HG02852 (cell line): ENCODE results near the gene ENKD1.
A peak's percentile ranks its signal among the peaks of the same experiment; 100 is the strongest.
"Not testable (repeated sequence)": the region's sequence is repeated elsewhere in the genome, so short reads cannot be mapped to it uniquely, and the experiment has no call there.

ENCODE experiments used
- ATAC-seq: cut with Tn5 transposase; IDR thresholded peaks from one replicate; pipeline ENCODE4 v1.9.1; 2021; ENCODE audit warnings: mild to moderate bottlenecking, moderate library complexity; ENCODE audit not compliant: unreplicated experiment

ENKD1 gene, protein sequence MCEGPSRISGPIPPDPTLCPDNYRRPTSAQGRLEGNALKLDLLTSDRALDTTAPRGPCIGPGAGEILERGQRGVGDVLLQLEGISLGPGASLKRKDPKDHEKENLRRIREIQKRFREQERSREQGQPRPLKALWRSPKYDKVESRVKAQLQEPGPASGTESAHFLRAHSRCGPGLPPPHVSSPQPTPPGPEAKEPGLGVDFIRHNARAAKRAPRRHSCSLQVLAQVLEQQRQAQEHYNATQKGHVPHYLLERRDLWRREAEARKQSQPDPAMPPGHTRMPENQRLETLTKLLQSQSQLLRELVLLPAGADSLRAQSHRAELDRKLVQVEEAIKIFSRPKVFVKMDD

DNA sequence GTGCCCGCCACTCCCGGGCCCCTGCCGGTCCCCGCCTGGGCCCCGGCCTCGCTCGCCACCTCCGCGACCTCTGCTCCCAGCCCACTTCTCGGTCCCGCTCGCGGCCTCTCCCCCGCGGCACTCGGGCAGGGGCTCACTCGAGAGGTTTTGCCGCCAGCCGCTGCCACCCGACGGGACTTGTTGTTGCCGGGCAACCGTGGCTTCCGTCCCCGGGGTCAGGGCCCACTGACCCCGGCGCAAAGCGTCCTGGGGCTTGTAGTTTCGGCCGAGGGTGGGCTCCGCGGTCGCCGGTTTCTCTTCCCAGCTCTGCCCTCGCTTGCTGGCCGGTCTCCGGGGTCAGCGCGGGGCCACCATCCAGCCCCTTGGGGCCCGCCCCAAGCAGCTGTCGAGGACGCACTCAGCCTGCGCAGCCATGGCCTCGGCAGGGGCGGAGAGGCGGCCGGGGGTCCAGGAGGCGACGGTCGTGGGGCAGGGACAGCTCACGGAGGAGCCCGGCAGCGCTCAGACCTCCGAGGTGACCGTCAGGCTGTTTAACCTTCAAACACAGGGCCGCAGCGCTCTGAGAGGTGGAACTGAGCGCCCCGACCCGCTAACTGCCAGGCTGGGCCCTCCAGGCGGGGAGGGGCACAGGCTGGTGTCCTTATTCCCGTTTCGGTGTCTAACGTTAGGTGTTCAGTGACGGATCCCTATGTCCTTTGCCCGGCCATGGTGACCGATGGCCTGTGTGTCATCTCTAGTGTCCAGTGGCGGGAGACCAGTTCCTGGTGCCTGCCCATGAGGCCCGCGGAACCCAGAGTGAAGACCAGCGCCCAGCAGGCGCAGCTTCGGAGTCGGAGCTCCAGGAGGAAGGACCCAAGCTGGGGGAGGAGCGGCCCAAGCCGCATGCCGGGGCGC is at the start of gene ENKD1, which contains the start of gene C16orf86:
Gene ENKD1, minus strand, starts transcription at position 192 of the 894 bp plus-strand sequence. CDS start 308 bp downstream, outside the sequence.
Gene C16orf86, plus strand, starts transcription at position 256 of the 894 bp plus-strand sequence. Its CDS starts 157 bp downstream, at position 413.
- ATAC-seq: peak; percentile 55

DNA sequence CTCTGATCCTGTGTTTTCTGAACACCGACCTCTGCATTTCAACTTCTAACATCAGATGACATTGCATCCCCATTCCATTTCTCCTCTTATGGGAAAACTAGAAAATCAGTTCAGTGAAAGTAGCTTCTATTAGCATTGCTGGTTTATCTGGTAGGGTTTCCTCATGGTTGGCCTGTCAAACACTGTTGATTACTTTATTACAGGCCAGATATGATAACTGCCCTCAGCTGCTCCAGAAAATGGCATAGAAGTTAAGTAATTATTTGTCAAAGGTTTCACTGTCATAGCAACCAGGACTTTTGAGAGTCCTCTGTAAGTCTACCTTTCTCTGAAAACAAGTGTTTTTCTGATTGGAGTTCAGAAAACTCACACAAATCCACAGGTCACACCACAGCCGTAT is 49.5 kb upstream of the ENKD1 start:
- no peak for ATAC-seq

DNA sequence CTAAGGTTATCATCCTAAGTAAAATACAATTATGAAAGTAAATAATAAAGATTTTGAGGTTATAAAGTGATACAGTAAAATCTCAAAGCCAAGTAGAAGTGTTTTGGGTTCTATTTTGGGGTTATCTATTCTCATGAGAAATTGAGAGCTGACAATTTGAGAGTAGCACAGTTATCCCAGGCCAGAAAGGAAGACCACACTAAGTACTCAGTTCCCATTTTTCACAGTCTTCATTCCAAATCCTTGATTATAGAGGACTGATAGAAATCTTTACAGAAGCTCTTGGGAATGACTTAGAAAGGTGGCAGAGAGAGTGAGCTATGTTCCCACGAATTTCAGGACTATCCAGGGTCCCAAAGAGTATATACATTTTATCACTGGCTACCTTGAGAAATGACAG is 48.0 kb upstream of the ENKD1 start:
- ATAC-seq: no peak

DNA sequence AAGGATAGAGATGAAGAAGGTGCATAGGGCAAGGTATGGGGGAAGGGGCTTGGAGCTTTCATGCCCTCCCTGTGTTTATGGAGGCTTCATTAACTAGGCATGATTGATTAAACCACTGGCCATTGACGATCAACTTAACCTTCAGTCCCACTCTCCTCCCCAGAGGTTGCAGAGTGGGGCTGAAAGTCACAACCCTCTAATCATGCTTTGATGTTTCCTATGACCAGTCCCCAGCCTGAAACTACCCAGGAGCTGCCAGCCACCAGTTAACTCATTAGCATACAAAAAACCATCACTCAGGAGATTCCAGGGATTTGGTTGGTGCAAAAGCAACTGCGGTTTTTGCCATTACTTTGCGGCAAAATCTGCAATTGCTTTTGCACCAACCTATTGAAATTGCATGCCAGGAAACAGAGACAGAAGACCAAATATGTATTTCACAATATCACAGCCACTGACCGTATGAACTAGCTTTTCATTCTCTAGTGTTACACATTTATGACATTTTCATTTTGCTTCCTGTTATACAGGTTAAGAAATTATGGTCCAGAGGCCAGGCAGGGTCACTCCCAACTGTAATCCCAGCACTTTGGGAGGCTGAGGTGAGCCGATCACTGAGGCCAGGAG is 47.2 kb upstream of the ENKD1 start:
- no peak for ATAC-seq

DNA sequence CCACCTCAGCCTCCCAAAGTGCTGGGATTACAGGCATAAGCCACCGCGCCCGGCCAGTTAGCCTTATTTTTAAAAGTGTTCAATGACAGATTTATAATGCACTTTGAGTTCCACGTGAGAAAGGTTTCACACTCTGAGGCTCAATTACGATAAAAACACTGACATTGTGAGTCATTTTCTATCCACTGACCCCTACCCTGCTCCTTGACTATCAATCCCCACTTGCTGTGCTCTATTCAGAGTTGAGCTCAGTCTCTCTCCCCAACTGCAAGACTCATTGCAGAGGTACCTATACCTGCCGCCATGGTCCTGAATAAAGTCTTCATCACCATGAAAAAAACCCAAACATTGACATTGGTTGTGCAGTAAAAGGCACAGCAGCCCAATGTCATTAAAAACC is 44.1 kb upstream of the ENKD1 start:
- no peak for ATAC-seq

DNA sequence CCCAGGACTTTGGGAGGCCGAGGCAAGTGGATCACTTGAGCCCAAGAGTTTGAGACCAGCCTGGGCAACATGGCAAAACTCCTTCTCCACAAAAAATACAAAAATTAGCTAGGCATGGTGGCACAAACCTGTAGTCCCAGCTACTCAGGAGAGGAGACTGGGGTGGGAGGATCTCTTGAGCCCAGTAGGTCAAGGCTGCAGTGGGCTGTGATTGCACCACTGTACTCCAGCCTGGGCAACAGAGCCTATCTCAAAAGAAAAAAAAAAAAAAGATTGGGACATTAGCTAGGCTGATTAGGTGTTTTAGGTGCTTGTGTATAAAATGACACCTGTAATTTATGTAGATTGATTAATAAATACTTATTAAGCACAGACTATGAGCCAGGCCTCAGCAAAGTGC is 42.5 kb upstream of the ENKD1 start:
- ATAC-seq: no peak

DNA sequence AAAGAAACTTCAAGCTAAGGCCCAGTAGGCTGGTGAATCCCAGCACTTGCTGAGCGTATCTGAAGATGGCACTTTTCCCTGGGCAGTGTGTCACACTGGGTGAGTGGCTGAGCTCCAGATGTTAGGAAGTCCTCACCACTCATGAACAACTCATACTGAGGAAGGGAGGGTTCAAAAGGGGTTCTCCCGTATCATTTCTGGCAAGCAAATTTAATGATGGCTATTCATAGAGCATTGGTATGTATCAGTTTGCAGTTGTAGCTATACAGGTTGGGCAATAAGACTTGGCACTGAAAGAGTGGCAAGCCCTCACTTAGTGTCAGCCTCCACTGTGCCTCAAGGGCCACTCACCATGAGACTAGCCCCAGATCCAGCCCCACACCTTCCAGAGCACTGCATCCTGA is 41.8 kb upstream of the ENKD1 start:
- no peak for ATAC-seq

DNA sequence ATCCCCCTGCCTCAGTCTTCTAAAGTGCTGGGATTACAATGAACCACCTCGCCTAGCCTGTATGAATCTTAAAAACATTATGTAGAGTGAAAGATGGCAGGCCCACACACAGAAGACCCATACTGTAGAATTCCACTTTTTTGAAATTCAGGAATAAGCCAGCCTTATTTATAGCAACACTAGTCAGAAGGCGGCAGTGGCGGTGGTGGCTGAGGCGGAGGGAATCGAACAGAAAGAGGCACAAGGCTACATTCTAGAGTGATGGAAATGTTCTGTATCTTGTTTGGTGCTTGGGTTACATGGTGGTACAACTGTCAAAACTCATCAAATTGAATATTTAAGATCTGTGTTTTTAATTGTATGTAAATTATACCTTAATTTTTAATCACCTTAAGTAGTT is 41.2 kb upstream of the ENKD1 start:
- ATAC-seq: no peak

DNA sequence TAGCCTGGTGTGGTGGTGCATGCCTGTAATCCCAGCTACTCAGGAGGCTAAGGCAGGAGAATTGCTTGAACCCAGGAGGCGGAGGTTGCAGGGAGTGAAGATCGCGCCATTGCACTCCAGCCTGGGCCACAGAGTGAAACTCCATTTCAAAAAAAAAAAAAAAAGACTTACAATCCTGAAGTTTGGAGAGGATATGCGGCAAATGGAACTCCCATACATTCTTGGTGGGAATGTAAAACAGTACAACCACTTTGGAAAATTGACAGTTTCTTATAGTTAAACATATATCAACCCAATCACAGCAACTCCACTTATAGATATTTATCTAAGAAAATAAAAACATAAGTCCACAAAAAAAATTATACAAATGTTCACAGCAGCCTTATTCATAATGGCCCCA is 40.7 kb upstream of the ENKD1 start:
- ATAC-seq: no peak

DNA sequence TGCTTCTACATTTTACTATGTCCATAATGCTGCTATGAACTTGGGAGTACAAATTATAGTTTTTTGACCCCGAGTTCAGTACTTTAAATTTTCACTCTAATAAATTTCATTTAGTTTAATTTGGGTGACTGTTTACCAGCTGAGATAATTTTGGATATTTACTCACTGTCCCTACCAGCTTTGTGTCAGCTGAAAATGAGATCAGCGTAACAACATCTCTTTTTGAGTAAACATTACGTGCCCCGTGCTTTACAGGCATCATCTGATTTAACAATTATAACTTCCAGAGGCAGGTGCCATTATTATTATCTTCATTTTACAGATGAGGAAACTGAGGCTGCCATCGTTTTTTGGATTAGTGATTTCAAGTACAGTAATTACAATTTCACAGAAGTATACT is 37.6 kb upstream of the ENKD1 start:
- no peak for ATAC-seq

DNA sequence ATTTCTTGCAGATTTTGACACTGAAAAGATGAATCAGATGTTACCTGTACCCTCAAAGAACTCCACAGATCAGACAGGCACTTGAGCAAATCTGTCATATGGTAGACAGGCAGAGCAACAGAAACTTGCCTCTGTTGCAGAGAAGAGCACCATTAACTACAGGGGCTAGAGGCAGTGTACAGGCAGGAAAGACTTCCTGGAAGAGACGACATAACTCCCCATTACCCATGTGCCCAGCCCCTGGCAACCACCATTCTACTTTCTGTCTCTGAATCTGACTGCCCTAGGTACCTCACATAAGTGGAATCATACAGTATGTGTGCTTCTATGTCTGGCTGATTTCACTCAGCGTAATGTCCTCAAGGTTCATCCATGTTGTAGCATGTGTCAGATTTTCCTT is 37.1 kb upstream of the ENKD1 start:
- no peak for ATAC-seq

DNA sequence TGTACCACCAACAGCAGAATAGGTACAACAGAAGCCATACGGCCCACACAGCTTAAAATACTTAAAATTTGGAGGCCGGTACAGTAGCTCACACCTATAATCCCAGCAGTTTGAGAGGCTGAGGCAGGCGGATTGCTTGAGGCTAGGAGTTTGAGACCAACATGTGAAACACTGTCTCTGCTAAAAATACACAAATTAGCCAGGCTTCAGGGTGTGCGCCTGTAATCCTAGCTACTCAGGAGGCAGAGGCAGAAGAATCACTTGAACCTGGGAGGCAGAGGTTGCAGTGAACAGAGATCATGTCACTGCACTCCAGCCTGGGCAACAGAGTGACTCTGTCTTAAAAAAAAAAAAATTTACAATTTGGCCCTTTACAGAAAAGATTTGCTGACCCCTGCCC is 35.6 kb upstream of the ENKD1 start:
- no peak for ATAC-seq

DNA sequence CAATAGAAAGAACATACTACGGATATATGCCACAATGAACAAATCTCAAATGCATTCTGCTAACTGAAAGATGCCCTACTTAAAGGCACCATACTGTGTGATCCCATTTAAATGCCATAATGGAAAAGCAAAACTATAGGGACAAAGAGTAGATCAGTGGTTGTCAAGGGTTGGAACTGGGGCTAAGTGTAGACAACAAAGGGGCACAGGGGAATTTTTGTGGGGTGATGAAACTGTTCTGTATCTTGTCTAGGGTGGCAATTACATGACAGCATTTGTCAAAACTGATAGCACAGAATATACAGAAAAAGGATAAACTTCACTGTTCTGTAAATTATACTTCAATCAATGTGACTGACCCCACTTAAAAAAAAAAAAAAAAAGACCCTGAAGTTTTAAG is 34.9 kb upstream of the ENKD1 start:
- ATAC-seq: no peak

DNA sequence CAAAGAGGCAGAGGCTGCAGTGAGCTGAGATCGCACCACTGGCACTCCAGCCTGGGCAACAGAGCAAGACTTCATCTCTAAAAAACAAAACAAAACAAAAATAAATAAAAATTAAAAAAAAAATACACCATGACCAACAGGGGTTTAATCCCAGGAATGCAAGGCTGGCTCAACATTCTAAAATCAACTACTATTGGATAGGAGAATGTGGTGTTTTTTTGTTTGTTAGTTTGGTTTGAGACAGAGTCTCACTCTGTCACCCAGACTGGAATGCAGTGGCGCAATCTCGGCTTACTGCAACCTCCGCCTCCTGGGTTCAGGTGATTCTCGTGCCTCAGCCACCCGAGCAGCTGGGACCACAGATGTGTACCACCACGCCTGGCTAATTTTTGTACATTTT is 32.7 kb upstream of the ENKD1 start:
- ATAC-seq: no peak

DNA sequence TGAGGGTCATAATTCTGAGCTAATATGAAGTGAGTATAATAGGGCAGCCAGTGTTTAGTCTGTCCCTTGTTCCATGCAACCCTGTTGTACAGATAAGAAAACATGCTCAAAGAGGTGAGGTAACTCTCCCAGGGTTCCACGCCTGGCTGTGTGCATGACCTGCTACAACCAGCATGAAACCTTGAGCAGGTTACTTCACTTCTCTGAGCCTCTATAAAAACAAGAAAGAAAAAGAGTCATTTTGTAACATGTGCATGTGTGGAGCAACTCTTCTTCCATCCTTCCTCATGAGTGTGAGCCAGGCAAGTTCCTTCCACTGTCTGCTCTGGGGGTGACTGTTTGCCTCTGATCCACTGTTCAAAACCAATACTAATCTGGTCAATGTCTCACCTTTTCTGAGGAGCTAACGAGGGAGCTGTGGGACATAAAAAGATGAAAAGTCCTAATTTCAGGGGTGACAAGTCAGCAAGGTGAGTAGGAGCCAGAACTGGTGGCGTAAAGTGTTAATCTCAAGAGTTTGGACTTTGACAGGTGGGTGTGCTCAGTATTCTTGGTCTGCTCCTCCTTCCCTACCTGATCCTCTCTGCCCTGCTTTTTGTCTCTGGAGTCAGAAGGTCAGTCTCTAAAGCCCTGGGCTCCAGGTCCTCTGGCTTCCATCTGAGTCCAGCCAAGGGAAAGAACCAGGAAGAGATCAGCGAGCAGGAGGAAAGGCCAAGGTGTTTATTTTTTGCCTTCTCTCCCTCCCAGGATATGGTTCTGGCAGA is 31.1 kb upstream of the ENKD1 start:
- ATAC-seq: no peak

DNA sequence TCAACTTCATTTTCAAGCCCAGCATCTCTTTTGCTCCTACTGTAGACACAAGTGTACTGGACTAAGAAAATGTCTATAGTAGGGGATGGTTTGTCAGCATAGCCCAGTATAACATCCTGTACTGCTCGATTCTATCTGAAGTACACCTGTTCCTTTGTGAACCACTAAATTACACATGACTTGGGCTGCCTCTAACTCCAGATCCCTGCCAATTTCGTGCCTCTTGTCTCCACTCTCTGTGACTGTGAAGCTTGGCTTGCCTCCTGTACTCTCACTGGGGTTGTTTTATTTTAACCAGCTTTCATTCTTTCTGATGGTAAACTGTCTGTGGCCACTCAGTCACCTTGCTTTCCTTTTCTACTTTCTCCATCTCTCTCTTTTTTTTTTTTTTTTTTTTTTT is 28.1 kb upstream of the ENKD1 start:
- no peak for ATAC-seq

DNA sequence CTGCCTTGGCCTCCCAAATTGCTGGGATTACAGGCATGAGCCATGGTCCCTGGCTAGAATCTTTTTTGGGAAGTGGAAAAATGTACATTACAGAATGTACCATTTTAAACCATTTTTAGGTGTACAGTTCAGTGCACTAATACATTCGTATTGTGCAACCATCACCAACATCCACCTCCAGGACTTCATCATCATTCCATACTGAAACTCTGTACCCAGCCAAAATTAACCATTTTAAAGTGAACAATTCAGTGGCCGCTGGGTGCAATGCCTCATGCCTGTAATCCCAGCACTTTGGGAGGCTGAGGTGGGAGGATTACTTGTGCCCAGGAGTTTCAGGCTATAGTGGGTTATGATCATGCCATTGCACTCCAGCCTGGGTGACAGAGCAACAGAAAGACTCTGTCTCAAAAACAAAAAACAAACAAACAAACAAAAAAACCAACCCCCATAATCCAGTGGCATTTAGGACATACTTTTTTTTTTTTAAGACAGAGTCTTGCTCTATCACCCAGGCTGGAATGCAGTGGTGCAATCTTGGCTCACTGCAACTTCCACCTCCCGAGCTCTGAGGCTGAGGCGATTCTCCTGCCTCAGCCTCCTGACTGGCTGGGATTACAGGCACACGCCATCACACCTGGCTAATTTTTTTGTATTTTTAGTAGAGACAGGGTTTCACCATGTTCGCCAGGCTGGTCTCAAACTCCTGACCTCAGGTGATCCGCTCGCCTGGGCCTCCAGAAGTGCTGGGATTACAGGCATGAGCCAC is 27.2 kb upstream of the ENKD1 start:
- not testable (repeated sequence) for ATAC-seq

DNA sequence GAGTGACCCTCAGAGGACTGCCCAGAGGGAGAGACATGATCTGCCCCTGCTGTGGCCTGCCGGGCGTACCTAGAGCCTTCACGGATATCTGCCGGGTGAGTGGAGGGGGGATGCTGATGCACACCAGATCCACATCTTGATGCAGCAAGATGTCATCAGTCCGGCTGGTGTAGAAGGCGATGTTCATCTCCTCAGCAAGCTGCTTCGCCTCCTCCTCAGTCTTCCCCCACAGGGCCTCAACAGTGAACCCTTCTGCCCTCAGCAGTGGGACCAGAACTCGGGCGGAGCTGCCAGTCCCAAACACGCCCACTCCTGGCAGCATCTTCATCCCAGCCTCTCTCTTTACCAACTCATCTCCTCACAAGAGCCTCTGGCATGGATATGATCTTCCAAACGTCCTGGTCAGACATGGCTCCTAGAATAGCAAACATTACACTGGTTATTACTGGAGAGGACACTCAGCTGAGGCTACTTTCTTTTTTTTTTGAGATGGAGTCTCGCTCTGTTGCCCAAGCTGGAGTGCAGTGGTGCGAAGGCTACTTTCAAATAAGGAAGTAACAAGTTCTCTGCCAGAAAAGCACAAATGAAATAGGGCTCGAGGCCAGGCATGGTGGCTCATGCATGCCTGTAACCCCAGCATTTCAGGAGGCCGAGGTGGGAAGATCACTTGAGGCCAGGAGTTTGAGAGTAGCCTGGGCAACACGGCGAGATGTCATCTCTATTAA is 19.0 kb upstream of the ENKD1 start:
- no peak for ATAC-seq

DNA sequence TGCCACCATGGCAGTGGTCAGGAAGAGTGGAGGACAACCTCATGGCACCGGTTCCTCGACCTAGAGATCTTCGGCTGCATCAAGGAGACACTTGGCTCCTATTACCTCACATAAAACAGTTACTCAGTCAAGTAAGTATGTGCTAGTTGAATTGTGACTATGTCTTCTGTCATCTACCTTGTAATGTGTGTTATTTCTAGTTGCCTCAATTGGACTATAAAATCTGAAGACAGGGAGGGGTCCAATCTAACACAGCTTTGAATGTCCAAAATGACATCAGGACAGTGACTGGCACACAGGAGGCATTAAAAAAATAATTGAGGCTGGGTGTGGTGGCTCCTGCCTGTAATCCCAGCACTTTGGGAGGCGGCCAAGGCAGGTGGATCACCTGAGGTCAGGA is 17.2 kb upstream of the ENKD1 start:
- ATAC-seq: no peak
